H9 (cell line): ENCODE data around the gene USP38. TPM values are rescaled to one million over a fixed set of nuclear protein-coding genes. Genes with fewer than 3 reads are reported as not detected.

Experiments
- DNase-seq: peaks from one replicate; pipeline ENCODE4 v3.0.0-alpha.2; 2017
- H2AFZ ChIP-seq: one replicate; pipeline ENCODE4 v1.6.1; 2013; ENCODE audit warnings: mild to moderate bottlenecking, low read length, control low read depth, moderate library complexity
- H2AK5ac ChIP-seq: 2 replicates; pipeline ENCODE4 v1.6.1; 2013; ENCODE audit warnings: low read length, control low read depth, mixed read lengths; ENCODE audit not compliant: insufficient read length
- H2BK120ac ChIP-seq: one replicate; pipeline ENCODE4 v1.6.1; 2013; ENCODE audit warnings: low read depth, mild to moderate bottlenecking, low read length, control low read depth, inconsistent platforms; ENCODE audit not compliant: poor library complexity, severe bottlenecking
- H2BK12ac ChIP-seq: 2 replicates; pipeline ENCODE4 v1.6.1; 2013; ENCODE audit warnings: low read length, control low read depth, mixed read lengths, low read depth; ENCODE audit not compliant: insufficient read length
- H2BK15ac ChIP-seq: 2 replicates; pipeline ENCODE4 v1.6.1; 2013; ENCODE audit warnings: low read depth, low read length, control low read depth
- H2BK20ac ChIP-seq: one replicate; pipeline ENCODE4 v1.6.1; 2013; ENCODE audit warnings: low read depth, mild to moderate bottlenecking, low read length, control low read depth, inconsistent platforms; ENCODE audit not compliant: poor library complexity, severe bottlenecking
- H2BK5ac ChIP-seq: 2 replicates; pipeline ENCODE4 v1.6.1; 2013; ENCODE audit warnings: low read length, control low read depth, mixed read lengths; ENCODE audit not compliant: insufficient read length
- H3K14ac ChIP-seq: 2 replicates; pipeline ENCODE4 v1.6.1; 2013; ENCODE audit warnings: low read length, control low read depth; ENCODE audit not compliant: insufficient read depth
- H3K18ac ChIP-seq: 2 replicates; pipeline ENCODE4 v1.6.1; 2013; ENCODE audit warnings: low read depth, mild to moderate bottlenecking, mixed read lengths, low read length, control low read depth; ENCODE audit not compliant: insufficient read length
- H3K23ac ChIP-seq: 2 replicates; pipeline ENCODE4 v1.6.1; 2013; ENCODE audit warnings: low read length, control low read depth, mixed read lengths, low read depth; ENCODE audit not compliant: insufficient read length
- H3K23me2 ChIP-seq: 2 replicates; pipeline ENCODE4 v1.6.1; 2013; ENCODE audit warnings: low read depth, mild to moderate bottlenecking, mixed read lengths, low read length, control low read depth; ENCODE audit not compliant: insufficient read length, poor library complexity, severe bottlenecking
- H3K27ac ChIP-seq: 2 replicates; pipeline ENCODE4 v1.5.1; 2013; ENCODE audit warnings: low read length, control low read depth, mixed read lengths, low read depth; ENCODE audit not compliant: insufficient read length
- H3K27me3 ChIP-seq: 2 replicates; pipeline ENCODE4 v1.6.1; 2013; ENCODE audit warnings: low read length, control low read depth, inconsistent platforms; ENCODE audit not compliant: insufficient read depth
- H3K4ac ChIP-seq: 2 replicates; pipeline ENCODE4 v1.6.1; 2013; ENCODE audit warnings: low read depth, mild to moderate bottlenecking, control low read depth, inconsistent platforms, low read length, moderate library complexity
- H3K4me1 ChIP-seq: 2 replicates; pipeline ENCODE4 v1.6.1; 2013; ENCODE audit warnings: low read length, control low read depth, inconsistent platforms; ENCODE audit not compliant: insufficient read depth
- H3K4me2 ChIP-seq: 2 replicates; pipeline ENCODE4 v1.6.1; 2013; ENCODE audit warnings: low read length, control low read depth, mixed read lengths; ENCODE audit not compliant: insufficient read length, insufficient read depth
- H3K56ac ChIP-seq: 2 replicates; pipeline ENCODE4 v1.6.1; 2013; ENCODE audit warnings: low read depth, mild to moderate bottlenecking, mixed read lengths, low read length, control low read depth; ENCODE audit not compliant: insufficient read length
- H3K79me1 ChIP-seq: 2 replicates; pipeline ENCODE4 v1.6.1; 2013; ENCODE audit warnings: low read depth, mild to moderate bottlenecking, moderate library complexity, low read length, control low read depth, inconsistent platforms; ENCODE audit not compliant: insufficient read depth, poor library complexity, severe bottlenecking
- H3K79me2 ChIP-seq: 2 replicates; pipeline ENCODE4 v1.6.1; 2013; ENCODE audit warnings: low read length, control low read depth, inconsistent platforms; ENCODE audit not compliant: insufficient read depth
- H3K9ac ChIP-seq: 2 replicates; pipeline ENCODE4 v1.6.1; 2013; ENCODE audit warnings: low read length, control low read depth, mixed read lengths; ENCODE audit not compliant: insufficient read length; ENCODE audit errors: extremely low read depth
- H3K9me3 ChIP-seq: one replicate; pipeline ENCODE4 v1.6.1; 2013; ENCODE audit warnings: low read depth, low read length, inconsistent platforms; ENCODE audit not compliant: control insufficient read depth
- H3T11ph ChIP-seq: one replicate; pipeline ENCODE4 v1.6.1; 2013; ENCODE audit warnings: mild to moderate bottlenecking, low read length, control low read depth, inconsistent platforms
- H4K20me1 ChIP-seq: one replicate; pipeline ENCODE4 v1.6.1; 2013; ENCODE audit not compliant: control insufficient read depth, insufficient read length, insufficient read depth
- H4K5ac ChIP-seq: 2 replicates; pipeline ENCODE4 v1.6.1; 2013; ENCODE audit warnings: low read depth, mild to moderate bottlenecking, mixed read lengths, low read length, control low read depth; ENCODE audit not compliant: insufficient read length
- H4K8ac ChIP-seq: replicated peaks from 2 replicates; pipeline ENCODE4 v1.6.1; 2013; ENCODE audit warnings: low read length, control low read depth, mixed read lengths, low read depth; ENCODE audit not compliant: insufficient read length
- H4K91ac ChIP-seq: 2 replicates; pipeline ENCODE4 v1.6.1; 2013; ENCODE audit warnings: low read depth, mild to moderate bottlenecking, moderate library complexity, mixed read lengths, low read length, control low read depth; ENCODE audit not compliant: insufficient read length
- H3K27ac Mint-ChIP-seq, 3 experiments: 2 replicates in 2 of 3; 3 replicates in 1 of 3; pipeline ENCODE4 v1.8.0; 2020 to 2021; ENCODE audit warnings: mixed read lengths in 3 of 3, mild to moderate bottlenecking in 1 of 3, moderate library complexity in 1 of 3
- H3K27me3 Mint-ChIP-seq: 2 replicates; pipeline ENCODE4 v1.8.0; 2021; ENCODE audit warnings: low read depth, mild to moderate bottlenecking, moderate library complexity, mixed read lengths
- H3K36me3 Mint-ChIP-seq, 3 experiments: 2 replicates in 2 of 3; 3 replicates in 1 of 3; pipeline ENCODE4 v1.8.0; 2020 to 2021; ENCODE audit warnings: low read depth in 3 of 3, mixed read lengths in 3 of 3; ENCODE audit not compliant: insufficient read depth in 1 of 3
- H3K4me1 Mint-ChIP-seq, 2 experiments: 2 replicates each; pipeline ENCODE4 v1.8.0; 2020; ENCODE audit warnings: mixed read lengths in 2 of 2
- H3K4me3 Mint-ChIP-seq, 2 experiments: 2 replicates in 1 of 2; 3 replicates in 1 of 2; pipeline ENCODE4 v1.8.0; 2020 to 2021; ENCODE audit warnings: mild to moderate bottlenecking in 2 of 2, mixed read lengths in 2 of 2, moderate library complexity in 1 of 2
- H3K9me3 Mint-ChIP-seq, 2 experiments: 2 replicates in 1 of 2; 3 replicates in 1 of 2; pipeline ENCODE4 v1.8.0; 2020; ENCODE audit warnings: mild to moderate bottlenecking in 2 of 2, mixed read lengths in 2 of 2, moderate library complexity in 1 of 2
- WGBS: extraction: QIAGEN DNeasy Blood & Tissue Kit; methylation state at CpG from one replicate; pipeline ENCODE4 v1.1.7; 2013; ENCODE audit warnings: missing lambda C conversion rate, low lambda C conversion rate, mixed read lengths; ENCODE audit not compliant: insufficient read length; ENCODE audit errors: extremely low coverage; 5-methylcytosine and 5-hydroxymethylcytosine counted together
- total RNA-seq: library from RNA; stranded (reverse); gene quantifications from 2 replicates; pipeline ENCODE4 v1.2.1, GENCODE V29; 2021
- TF ChIP-seq, protein P1 (sequence below): fragments of 200-600 bp; sonication (generic); conservative IDR thresholded peaks from 3 replicates; pipeline ENCODE4 v1.8.0; 2021; ENCODE audit warnings: antibody characterized with exemption, mild to moderate bottlenecking

The USP38 gene
- total RNA-seq, 1 experiment from 2014 or later: 15.2 TPM

DNA sequence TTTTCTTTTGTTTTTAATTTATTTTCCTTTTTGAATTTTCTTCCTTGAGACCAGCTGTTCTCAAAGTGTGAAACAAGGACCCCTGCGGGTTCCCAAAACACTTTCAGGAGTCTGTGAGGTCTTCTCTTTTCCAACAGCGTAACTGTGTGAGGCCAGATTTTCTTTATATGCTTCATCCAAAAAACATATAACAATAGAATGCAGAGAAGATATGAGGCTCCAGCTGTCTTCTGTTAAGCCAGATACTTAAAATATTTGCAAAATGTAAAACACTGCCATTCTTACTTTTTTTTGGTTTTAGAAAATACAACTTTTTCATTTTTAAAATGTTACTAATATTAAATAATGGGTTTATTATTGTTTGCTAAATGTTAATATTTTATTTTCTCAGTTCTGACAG lies 27.8 kb downstream of the USP38 start:
- no peak overlapping the region for H4K91ac ChIP-seq
- WGBS: no CpG with 5 or more reads among the region's 2 CpGs
- H3K4me1 Mint-ChIP-seq: no peaks in the 10 kb centered on the region

More for the DNA sequence above, 27.8 kb downstream of the USP38 start:
- Mint-ChIP-seq H3K9me3 (no peaks in the 10 kb centered on the region), H3K4me3 (no peak overlapping the region), H3K27me3 (no peaks in the 10 kb centered on the region), H3K36me3 (peaks cover 4 to 29% (median 15%) of the 10 kb centered on the region in 3 experiments; a peak in 6 of 7 replicates), H3K27ac (no peak overlapping the region)
- Histone ChIP-seq H3K56ac (no peak overlapping the region), H2BK120ac (no peak overlapping the region), H3K9ac (no peak overlapping the region), H2BK15ac (no peak overlapping the region), H3K18ac (no peak overlapping the region), H3K9me3 (no peaks in the 10 kb centered on the region), H4K8ac (no peak overlapping the region), H2BK5ac (no peak overlapping the region), H3K23ac (no peak overlapping the region), H3K4ac (no peak overlapping the region), H2AFZ (no peak overlapping the region), H3K27ac (no peak overlapping the region), H3K4me2 (no peak overlapping the region), H2BK20ac (no peak overlapping the region), H3K4me1 (no peaks in the 10 kb centered on the region), H3K79me1 (no peaks in the 10 kb centered on the region), H3K27me3 (no peaks in the 10 kb centered on the region), H4K5ac (no peak overlapping the region), H4K20me1 (no peaks in the 10 kb centered on the region), H3K14ac (no peak overlapping the region), H2AK5ac (no peak overlapping the region), H3T11ph (no peak overlapping the region), H2BK12ac (no peak overlapping the region), H3K23me2 (no peaks in the 10 kb centered on the region), H3K79me2 (no peaks in the 10 kb centered on the region)
- TF ChIP-seq, protein P1, sequence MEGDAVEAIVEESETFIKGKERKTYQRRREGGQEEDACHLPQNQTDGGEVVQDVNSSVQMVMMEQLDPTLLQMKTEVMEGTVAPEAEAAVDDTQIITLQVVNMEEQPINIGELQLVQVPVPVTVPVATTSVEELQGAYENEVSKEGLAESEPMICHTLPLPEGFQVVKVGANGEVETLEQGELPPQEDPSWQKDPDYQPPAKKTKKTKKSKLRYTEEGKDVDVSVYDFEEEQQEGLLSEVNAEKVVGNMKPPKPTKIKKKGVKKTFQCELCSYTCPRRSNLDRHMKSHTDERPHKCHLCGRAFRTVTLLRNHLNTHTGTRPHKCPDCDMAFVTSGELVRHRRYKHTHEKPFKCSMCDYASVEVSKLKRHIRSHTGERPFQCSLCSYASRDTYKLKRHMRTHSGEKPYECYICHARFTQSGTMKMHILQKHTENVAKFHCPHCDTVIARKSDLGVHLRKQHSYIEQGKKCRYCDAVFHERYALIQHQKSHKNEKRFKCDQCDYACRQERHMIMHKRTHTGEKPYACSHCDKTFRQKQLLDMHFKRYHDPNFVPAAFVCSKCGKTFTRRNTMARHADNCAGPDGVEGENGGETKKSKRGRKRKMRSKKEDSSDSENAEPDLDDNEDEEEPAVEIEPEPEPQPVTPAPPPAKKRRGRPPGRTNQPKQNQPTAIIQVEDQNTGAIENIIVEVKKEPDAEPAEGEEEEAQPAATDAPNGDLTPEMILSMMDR: no peak
- DNase-seq: no peak
